ENCODE measurements around the gene TMEM18.

GRCh38 chr2:672606-672905 is 4.7 kb downstream of the TMEM18 start:
- TF ChIP-seq EZH2 (IDR thresholded peaks at IDR 0.05; ENCODE audit: borderline replicate concordance) = no peak
- TF ChIP-seq CTCF (IDR thresholded peaks at IDR 0.05; ENCODE audit: poor library complexity) = no peak

All from hepatocyte (in vitro differentiated cells).